K562 (cell line): Measurements from ENCODE around the gene IGFALS. TPM values are rescaled to one million over a fixed set of nuclear protein-coding genes. Genes with fewer than 3 reads are reported as not detected.
A peak's percentile ranks its signal among the peaks of the same experiment; 100 is the strongest.

Experiments
- BRCA1 ChIP-seq, 2 experiments: fragments of 450-650 bp in 1 of 2; sonication (generic) in 1 of 2; formaldehyde crosslinking in 1 of 2; IDR thresholded peaks; 2 replicates each; pipeline versions ENCODE4 v1.5.0 to v1.6.1; 2017 to 2020; ENCODE audit warnings: mild to moderate bottlenecking in 1 of 2, missing genetic modification reagents in 1 of 2
- CTCFL ChIP-seq: IDR thresholded peaks from 2 replicates; pipeline ENCODE4 v1.6.1; 2011; ENCODE audit warnings: borderline replicate concordance, low read depth, mild to moderate bottlenecking, moderate library complexity, low read length; ENCODE audit not compliant: insufficient read depth, poor library complexity, severe bottlenecking
- KDM5B ChIP-seq: fragments of 200-600 bp; sonication (generic); IDR thresholded peaks from 2 replicates; pipeline ENCODE4 v1.6.1; 2012; ENCODE audit warnings: low read depth, mild to moderate bottlenecking, moderate library complexity, low read length, control low read depth, inconsistent platforms; ENCODE audit not compliant: insufficient replicate concordance
- PRDM10 ChIP-seq: fragments of 450-650 bp; IDR thresholded peaks from 2 replicates; pipeline ENCODE4 v1.6.1; 2018; ENCODE audit not compliant: partially characterized antibody
- RAD21 ChIP-seq, 2 experiments: fragments of 250-450 bp in 1 of 2; fragments of 450-650 bp in 1 of 2; sonication (Bioruptor Pico) in 1 of 2; formaldehyde crosslinking in 1 of 2; IDR thresholded peaks in 1 of 2; conservative IDR thresholded peaks in 1 of 2; 2 replicates each; pipeline versions ENCODE4 v1.4.0 to v1.8.0; 2020 to 2022; ENCODE audit warnings: mild to moderate bottlenecking in 2 of 2, moderate library complexity in 1 of 2
- RAD51 ChIP-seq: fragments of 450-650 bp; IDR thresholded peaks from 2 replicates; pipeline ENCODE4 v1.7.1; 2016; ENCODE audit warnings: low read depth, mild to moderate bottlenecking, borderline replicate concordance
- RBBP5 ChIP-seq: fragments of 200-600 bp; sonication (generic); IDR thresholded peaks from 2 replicates; pipeline ENCODE4 v1.6.1; 2012; ENCODE audit warnings: borderline replicate concordance, mild to moderate bottlenecking, low read length, control low read depth, inconsistent platforms; ENCODE audit not compliant: insufficient read depth, poor library complexity, severe bottlenecking
- RBM25 ChIP-seq: fragments of 200-400 bp; formaldehyde crosslinking; IDR thresholded peaks from 2 replicates; pipeline ENCODE4 v1.6.1; 2018; ENCODE audit warnings: low read length, low read depth, moderate library complexity; ENCODE audit not compliant: severe bottlenecking
- RHOXF2B ChIP-seq: fragments of 250-450 bp; sonication (Bioruptor Pico); conservative IDR thresholded peaks from 2 replicates; pipeline ENCODE4 v1.5.1; 2021
- SMARCA4 ChIP-seq: fragments of 450-650 bp; IDR thresholded peaks from 2 replicates; pipeline ENCODE4 v1.6.1; 2016
- ZBTB11 ChIP-seq, 3 experiments: fragments of 200-800 bp in 1 of 3; fragments of 250-450 bp in 1 of 3; fragments of 450-650 bp in 1 of 3; sonication (Bioruptor Pico) in 1 of 3; sonication (Bioruptor generic) in 1 of 3; formaldehyde crosslinking in 1 of 3; IDR thresholded peaks; 2 replicates each; pipeline versions ENCODE4 v1.6.1 to v1.8.0; 2016 to 2022; ENCODE audit warnings: mild to moderate bottlenecking in 2 of 3, missing genetic modification characterization in 2 of 3, missing compliant biosample characterization in 1 of 3, moderate library complexity in 1 of 3
- ZNF165 ChIP-seq: fragments of 250-450 bp; sonication (Bioruptor Pico); IDR thresholded peaks from 2 replicates; pipeline ENCODE4 v1.4.0; 2020; ENCODE audit warnings: borderline replicate concordance
- ZNF280B ChIP-seq: fragments of 250-450 bp; sonication (Bioruptor Pico); IDR thresholded peaks from 2 replicates; pipeline ENCODE4 v1.5.1; 2021; ENCODE audit warnings: mild to moderate bottlenecking
- polyA plus RNA-seq, 8 experiments: library from polyadenylated mRNA; depleted of rRNA in 4 of 8; stranded (reverse) in 5 of 8; unstranded in 3 of 8; fragments of >200 nt; fragmentation: Nextera tagmentation in 2 of 8; fragmentation: Illumina TruSeq in 1 of 8; extraction: Ambion mirVana in 2 of 8; extraction: Trizol in 1 of 8; gene quantifications; 2 replicates each; pipeline versions ENCODE4 v1.2.1 to v1.2.3, GENCODE V29; 2011 to 2014; ENCODE audit warnings: inconsistent platforms in 1 of 8, missing spikeins in 1 of 8
- total RNA-seq, 7 experiments: library from RNA; depleted of rRNA in 6 of 7; stranded (reverse); fragments of >200 nt in 6 of 7; fragmentation: Illumina TruSeq in 2 of 7; extraction: Trizol in 2 of 7; gene quantifications; 2 replicates each; pipeline versions ENCODE4 v1.2.1 to v1.2.3, GENCODE V29; 2011 to 2021; ENCODE audit warnings: low replicate concordance in 1 of 7

Gene IGFALS
- total and polyA plus RNA-seq, 9 of the 15 experiments (the other 6 are each of a cell fraction or from before 2014, with no cell fraction given): not detected

- TF ChIP-seq PRDM10 (peak; percentile 74), RAD51 (peak; percentile 99), SMARCA4 (no peak), RBBP5 (peak; percentile 95), RHOXF2B (no peak), RBM25 (peak; percentile 100), BRCA1 (IDR thresholded peaks at IDR 0.05) (no peak), BRCA1 (CRISPR knock-in tag; IDR thresholded peaks at IDR 0.05) (no peak), RAD21 (CRISPR knock-in tag; conservative IDR thresholded peaks at IDR 0.05 in 1 of 2, IDR thresholded peaks at IDR 0.05 in 1 of 2) (no peak), ZNF165 (CRISPR knock-in tag) (no peak; the same call in 1 of the 2 replicates), ZBTB11 (CRISPR knock-in tag; IDR thresholded peaks at IDR 0.05) (peak in 1 of 3 experiments; percentile 76; a peak in 2 of 6 replicates), CTCFL (no peak), KDM5B (peak; percentile 64), ZNF280B (CRISPR knock-in tag) (no peak)
Observed at GRCh38 chr16:1826691-1827573, 33.4 kb upstream of the IGFALS start, which contains the start of the genes FAHD1 and HAGH (continued).
